ENCODE measurements around the gene TAF4B.

DNA sequence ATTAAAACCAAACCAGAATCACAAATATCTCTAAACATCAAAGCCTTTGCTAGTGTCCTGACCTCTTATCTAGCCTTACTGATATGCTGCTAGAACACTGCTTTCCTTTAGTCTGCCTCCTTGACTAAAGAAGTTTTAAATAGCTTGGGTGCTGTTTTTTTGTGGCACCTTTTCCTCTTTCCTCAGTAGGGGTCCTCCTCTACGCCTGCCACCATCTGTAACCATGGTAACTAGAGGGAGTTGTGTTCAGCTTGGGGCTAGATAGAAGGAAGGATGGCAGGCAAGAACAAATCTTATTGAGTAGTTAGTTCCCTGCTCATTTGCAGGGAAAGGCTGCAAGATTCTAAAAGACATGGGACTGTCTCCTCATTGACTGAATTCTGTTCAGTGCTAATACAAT lies 86.0 kb downstream of the TAF4B start:
- TF ChIP-seq, protein P1, sequence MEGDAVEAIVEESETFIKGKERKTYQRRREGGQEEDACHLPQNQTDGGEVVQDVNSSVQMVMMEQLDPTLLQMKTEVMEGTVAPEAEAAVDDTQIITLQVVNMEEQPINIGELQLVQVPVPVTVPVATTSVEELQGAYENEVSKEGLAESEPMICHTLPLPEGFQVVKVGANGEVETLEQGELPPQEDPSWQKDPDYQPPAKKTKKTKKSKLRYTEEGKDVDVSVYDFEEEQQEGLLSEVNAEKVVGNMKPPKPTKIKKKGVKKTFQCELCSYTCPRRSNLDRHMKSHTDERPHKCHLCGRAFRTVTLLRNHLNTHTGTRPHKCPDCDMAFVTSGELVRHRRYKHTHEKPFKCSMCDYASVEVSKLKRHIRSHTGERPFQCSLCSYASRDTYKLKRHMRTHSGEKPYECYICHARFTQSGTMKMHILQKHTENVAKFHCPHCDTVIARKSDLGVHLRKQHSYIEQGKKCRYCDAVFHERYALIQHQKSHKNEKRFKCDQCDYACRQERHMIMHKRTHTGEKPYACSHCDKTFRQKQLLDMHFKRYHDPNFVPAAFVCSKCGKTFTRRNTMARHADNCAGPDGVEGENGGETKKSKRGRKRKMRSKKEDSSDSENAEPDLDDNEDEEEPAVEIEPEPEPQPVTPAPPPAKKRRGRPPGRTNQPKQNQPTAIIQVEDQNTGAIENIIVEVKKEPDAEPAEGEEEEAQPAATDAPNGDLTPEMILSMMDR (IDR thresholded peaks at IDR 0.05 in 4 of 5, conservative IDR thresholded peaks at IDR 0.05 in 1 of 5), result no peak
- no peak for TF ChIP-seq POLR2A (IDR thresholded peaks at IDR 0.05)

All from gastrocnemius medialis (tissue), 4 donors.